B cell (primary cell): Measurements from ENCODE around the gene LRRC74B. TPM values are rescaled to one million over a fixed set of nuclear protein-coding genes. Genes with fewer than 3 reads are reported as not detected.
"Not testable (repeated sequence)": the region's sequence is repeated elsewhere in the genome, so short reads cannot be mapped to it uniquely, and the experiment has no call there.

ENCODE experiments used
- ATAC-seq: fragments of 200-7000 bp; cut with Tn5 transposase; one replicate; pipeline ENCODE4 v1.10.0; 2021; ENCODE audit warnings: low read depth, mild to moderate bottlenecking, moderate number of reproducible peaks, moderate library complexity
- CTCF ChIA-PET: fragments of 350-600 bp; sonication (Branson Sonifier 250); formaldehyde crosslinking; loops from one replicate; lab custom pipeline; 2021; ENCODE audit warnings: antibody characterized with exemption, inconsistent platforms; lab: Charles Lee
- POLR2A ChIA-PET: fragments of 350-600 bp; sonication (Branson Sonifier 250); formaldehyde crosslinking; loops from one replicate; lab custom pipeline; 2021; ENCODE audit warnings: antibody characterized with exemption; lab: Charles Lee
- DNase-seq: peaks from one replicate; pipeline ENCODE4 v3.0.0; 2013
- H2AFZ ChIP-seq: 2 replicates; pipeline ENCODE4 v1.6.1; 2012; ENCODE audit warnings: mild to moderate bottlenecking, low read depth, low read length; ENCODE audit not compliant: insufficient read depth, poor library complexity, severe bottlenecking
- H3K27ac ChIP-seq, 2 donors: 1 replicate in 1 of 2; 2 replicates in 1 of 2; pipeline ENCODE4 v1.5.1; 2012 to 2013; ENCODE audit warnings: low read length in 2 of 2, mild to moderate bottlenecking in 2 of 2, moderate library complexity in 1 of 2
- H3K27me3 ChIP-seq, 4 experiments: fragments of 200-600 bp in 1 of 4; sonication (generic) in 1 of 4; replicated peaks in 1 of 4; 1 replicate in 2 of 4; 2 replicates in 2 of 4; pipeline versions ENCODE4 v1.6.1 to v1.7.0; 2013 to 2016; ENCODE audit warnings: low read length in 3 of 4, mild to moderate bottlenecking in 2 of 4, mixed read lengths in 1 of 4, moderate library complexity in 1 of 4; ENCODE audit not compliant: insufficient read depth in 4 of 4, control insufficient read depth in 3 of 4; ENCODE audit errors: control extremely low read depth in 1 of 4
- H3K36me3 ChIP-seq, 2 experiments: replicated peaks in 1 of 2; 1 replicate in 1 of 2; 2 replicates in 1 of 2; pipeline versions ENCODE4 v1.6.1 to v1.7.1; 2013; ENCODE audit warnings: low read length in 1 of 2; ENCODE audit not compliant: insufficient read depth in 2 of 2, control insufficient read depth in 1 of 2; ENCODE audit errors: control extremely low read depth in 1 of 2, extremely low read depth in 1 of 2
- H3K4me1 ChIP-seq, 2 donors: fragments of 200-600 bp in 1 of 2; sonication (generic) in 1 of 2; 1 replicate in 1 of 2; 2 replicates in 1 of 2; pipeline versions ENCODE4 v1.5.1 to v1.6.1; 2013 to 2017; ENCODE audit warnings: low read length in 2 of 2; ENCODE audit not compliant: control insufficient read depth in 2 of 2, insufficient read depth in 2 of 2
- H3K4me2 ChIP-seq: replicated peaks from 2 replicates; pipeline ENCODE3; 2012; ENCODE audit warnings: mild to moderate bottlenecking, low read depth, low read length; ENCODE audit not compliant: poor library complexity, severe bottlenecking
- H3K4me3 ChIP-seq, 5 experiments: fragments of 200-600 bp in 1 of 5; sonication (generic) in 1 of 5; 1 replicate in 3 of 5; 2 replicates in 2 of 5; pipeline versions ENCODE4 v1.5.1 to v1.7.0; 2011 to 2016; ENCODE audit warnings: low read length in 4 of 5, mild to moderate bottlenecking in 4 of 5, low read depth in 2 of 5, control low read depth in 1 of 5, moderate library complexity in 1 of 5; ENCODE audit not compliant: insufficient read depth in 1 of 5; ENCODE audit errors: control extremely low read depth in 1 of 5, extremely low read depth in 1 of 5
- H3K79me2 ChIP-seq: fragments of 200-600 bp; sonication (generic); one replicate; pipeline ENCODE4 v1.6.0; 2016; ENCODE audit warnings: low read length; ENCODE audit not compliant: control insufficient read depth, insufficient read depth
- H3K9ac ChIP-seq: fragments of 200-600 bp; sonication (generic); 2 replicates; pipeline ENCODE4 v1.6.1; 2017; ENCODE audit warnings: mild to moderate bottlenecking, low read length, moderate library complexity
- H3K9me3 ChIP-seq, 3 donors: one replicate each; pipeline versions ENCODE4 v1.6.1 to v1.7.1; 2013; ENCODE audit warnings: low read length in 2 of 3; ENCODE audit not compliant: control insufficient read depth in 2 of 3, insufficient read depth in 1 of 3; ENCODE audit errors: control extremely low read depth in 1 of 3
- H4K20me1 ChIP-seq: 2 replicates; pipeline ENCODE4 v1.6.0; 2012; ENCODE audit warnings: mild to moderate bottlenecking, low read length; ENCODE audit not compliant: insufficient read depth, control insufficient read depth, poor library complexity, severe bottlenecking
- H3K27ac Mint-ChIP-seq: one replicate; pipeline ENCODE4 v1.8.0; 2021; ENCODE audit warnings: mixed read lengths
- H3K27me3 Mint-ChIP-seq: one replicate; pipeline ENCODE4 v1.8.0; 2021; ENCODE audit warnings: mixed read lengths
- H3K4me1 Mint-ChIP-seq: one replicate; pipeline ENCODE4 v1.8.0; 2021; ENCODE audit warnings: mixed read lengths
- H3K4me3 Mint-ChIP-seq: one replicate; pipeline ENCODE4 v1.8.0; 2021; ENCODE audit warnings: mixed read lengths
- H3K9me3 Mint-ChIP-seq: one replicate; pipeline ENCODE4 v1.8.0; 2022; ENCODE audit warnings: mixed read lengths; ENCODE audit not compliant: insufficient read depth
- CTCF ChIP-seq: fragments of 200-600 bp; IDR thresholded peaks from one replicate; pipeline ENCODE4 v1.8.0; 2022; ENCODE audit warnings: antibody characterized with exemption, mild to moderate bottlenecking
- EZH2 ChIP-seq: IDR thresholded peaks from 2 replicates; pipeline ENCODE4 v1.6.1; 2012; ENCODE audit warnings: borderline replicate concordance, low read depth, mild to moderate bottlenecking, moderate library complexity, low read length; ENCODE audit not compliant: insufficient read depth, poor library complexity, severe bottlenecking
- WGBS: methylation state at CpG from one replicate; pipeline ENCODE4 v1.1.5; 2013; ENCODE audit warnings: missing lambda C conversion rate; ENCODE audit not compliant: insufficient coverage; 5-methylcytosine and 5-hydroxymethylcytosine counted together
- intact Hi-C: fragments of 100-400 bp; cut with micrococcal nuclease; formaldehyde crosslinking; loops from one replicate; pipeline ENCODE4 v1.10.0; 2022
- polyA plus RNA-seq: library from polyadenylated mRNA; depleted of rRNA; stranded (reverse); fragments of >200 nt; gene quantifications from 2 replicates; pipeline ENCODE4 v1.2.3, GENCODE V29; 2012
- total RNA-seq, 2 donors: library from RNA; stranded (reverse); fragments of 120-200 nt in 1 of 2; gene quantifications; 1 replicate in 1 of 2; 2 replicates in 1 of 2; pipeline versions ENCODE4 v1.2.3 to v1.2.4, GENCODE V29; 2013 to 2022

Gene LRRC74B
- total and polyA plus RNA-seq, 2 donors (not counting 1 experiment from before 2014, with no cell fraction given), result 0.01 to 0.17 TPM

- no peak overlapping the region for H3K4me2 ChIP-seq
- no peak overlapping the region for H3K27ac ChIP-seq
- H3K4me1 ChIP-seq, result no peaks in the 10 kb centered on the region
- H2AFZ ChIP-seq, result no peak overlapping the region
- H3K27me3 ChIP-seq, result peaks cover 0 to 5% (median 0%) of the 10 kb centered on the region in 4 experiments
- Mint-ChIP-seq H3K27me3 (peaks cover 11% of the 10 kb centered on the region), H3K9me3 (no peaks in the 10 kb centered on the region), H3K27ac (no peak overlapping the region), H3K4me3 (no peak overlapping the region), H3K4me1 (no peaks in the 10 kb centered on the region)
- TF ChIP-seq EZH2 (no peak), CTCF (no peak)
- no peaks in the 10 kb centered on the region for H3K79me2 ChIP-seq
- no peak overlapping the region for H3K4me3 ChIP-seq
- no peaks in the 10 kb centered on the region for H4K20me1 ChIP-seq
- no peaks in the 10 kb centered on the region for H3K36me3 ChIP-seq
- H3K9me3 ChIP-seq, result peaks cover 0 to 4% (median 0%) of the 10 kb centered on the region in 3 donors
- no peak for ATAC-seq
- WGBS, result 85% methylated on average over 4 of the region's 5 CpGs
- DNase-seq, result no peak
- ChIA-PET POLR2A (no interaction called here), CTCF (no interaction called here)
- H3K9ac ChIP-seq, result no peak overlapping the region
- intact Hi-C loops, result no loop called here
These were observed 23.6 kb downstream of the LRRC74B start for GRCh38 chr22:21069375-21069774.

GRCh38 chr22:21070690-21071615 lies 25.2 kb downstream of the LRRC74B start:
- Histone ChIP-seq H3K9ac (no peak overlapping the region), H3K4me1 (no peaks in the 10 kb centered on the region), H2AFZ (no peak overlapping the region), H3K9me3 (peaks cover 0 to 4% (median 0%) of the 10 kb centered on the region in 3 donors), H3K27ac (no peak overlapping the region), H3K36me3 (no peaks in the 10 kb centered on the region), H3K79me2 (no peaks in the 10 kb centered on the region), H4K20me1 (no peaks in the 10 kb centered on the region), H3K4me3 (no peak overlapping the region), H3K4me2 (no peak overlapping the region), H3K27me3 (peaks cover 0 to 5% (median 0%) of the 10 kb centered on the region in 4 experiments)
- WGBS, result 88% methylated on average over 16 of the region's 17 CpGs
- no peak for TF ChIP-seq EZH2
- no peak for TF ChIP-seq CTCF
- H3K4me1 Mint-ChIP-seq, result no peaks in the 10 kb centered on the region
- DNase-seq (no peak), ATAC-seq (no peak)
- ChIA-PET POLR2A (no interaction called here), CTCF (interaction anchor here (0.6 kb wide), 1 partner anchor 8 kb away, joined by 4 read pairs; no protein-coding TSS in a partner anchor)
- no peak overlapping the region for H3K27ac Mint-ChIP-seq
- intact Hi-C loops, result no loop called here
- no peaks in the 10 kb centered on the region for H3K9me3 Mint-ChIP-seq
- H3K27me3 Mint-ChIP-seq, result peaks cover 5% of the 10 kb centered on the region
- no peak overlapping the region for H3K4me3 Mint-ChIP-seq

- H3K36me3 ChIP-seq, intact Hi-C loops, DNase-seq, H3K9ac ChIP-seq, H3K4me3 Mint-ChIP-seq, H3K9me3 ChIP-seq, H3K79me2 ChIP-seq, H3K4me2 ChIP-seq, H3K4me1 Mint-ChIP-seq, H3K27me3 ChIP-seq, POLR2A ChIA-PET, H3K27ac ChIP-seq, H3K27me3 Mint-ChIP-seq, H3K4me3 ChIP-seq, H4K20me1 ChIP-seq, H3K4me1 ChIP-seq, H2AFZ ChIP-seq, H3K9me3 Mint-ChIP-seq, H3K27ac Mint-ChIP-seq, CTCF ChIA-PET, ATAC-seq: not testable (repeated sequence)
- WGBS, result 100% methylated on average over 2 of the region's 8 CpGs
These were observed 26.1 kb downstream of the LRRC74B start for GRCh38 chr22:21071796-21072195.
